ENCODE results near the gene ZNF69. TPM values are rescaled to one million over a fixed set of nuclear protein-coding genes. Genes with fewer than 3 reads are reported as not detected.
"Not testable (repeated sequence)": the region's sequence is repeated elsewhere in the genome, so short reads cannot be mapped to it uniquely, and the experiment has no call there.

The ZNF69 gene
- polyA plus RNA-seq, 2 donors, result 0.36 to 1.2 TPM

DNA sequence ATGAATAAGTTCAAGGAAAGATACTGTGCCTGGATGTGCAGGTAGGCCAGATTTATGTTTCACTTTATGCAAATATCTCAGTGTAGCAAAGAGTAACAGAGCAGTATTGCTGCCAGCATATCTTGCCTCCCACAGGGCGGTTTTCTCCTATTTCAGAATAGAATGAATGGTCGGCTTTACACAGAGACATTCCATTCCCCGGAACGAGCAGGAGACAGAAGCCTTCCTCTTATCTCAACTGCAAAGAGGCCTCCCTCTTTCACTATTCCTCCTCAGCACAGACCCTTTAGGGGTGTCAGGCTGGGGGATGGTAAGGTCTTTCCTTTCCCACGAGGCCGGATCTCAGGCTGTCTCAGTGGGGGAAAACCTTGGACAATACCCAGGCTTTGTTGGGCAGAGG, 2.3 kb downstream of the ZNF69 start:
- 79 to 85% methylated on average over 6 of the region's 6 CpGs for WGBS, 2 donors
- not testable (repeated sequence) for H3K9me3 ChIP-seq (ENCODE audit: control insufficient read depth in 2 of 2, insufficient read depth in 1 of 2, low read depth in 1 of 2, low read length in 1 of 2); H3K36me3 ChIP-seq (ENCODE audit: control insufficient read depth in 2 of 2, insufficient read depth in 2 of 2, low read length in 1 of 2); H3K27me3 ChIP-seq (ENCODE audit: control insufficient read depth in 1 of 2, insufficient read depth in 2 of 2, low read length in 2 of 2); H3K27ac ChIP-seq (ENCODE audit: low read depth in 2 of 2, low read length in 1 of 2); H3K4me1 ChIP-seq (ENCODE audit: control insufficient read depth in 2 of 2, insufficient read depth in 2 of 2, low read length in 1 of 2); H3K4me3 ChIP-seq (ENCODE audit: low read depth in 1 of 2, low read length in 2 of 2)

DNA sequence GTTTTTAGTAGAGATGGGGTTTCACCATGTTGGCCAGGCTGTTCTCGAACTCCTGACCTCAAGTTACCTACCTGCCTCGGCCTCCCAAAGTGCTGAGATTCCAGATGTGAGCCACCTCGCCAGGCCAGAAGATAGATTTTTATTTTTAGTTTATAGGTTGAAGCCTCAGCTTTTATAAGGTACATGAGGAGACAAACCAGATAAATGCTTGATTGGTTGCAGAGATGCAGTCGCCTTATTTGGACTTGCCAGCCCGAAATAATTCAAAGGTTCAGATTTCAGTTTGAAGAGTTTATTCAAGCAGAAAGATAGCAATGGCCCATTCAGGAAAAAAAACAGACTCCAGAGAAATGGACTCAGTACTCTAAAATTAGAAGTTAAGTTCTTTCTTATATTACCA, 3.1 kb downstream of the ZNF69 start:
- Histone ChIP-seq H3K27ac (ENCODE audit: low read depth in 2 of 2, low read length in 1 of 2) (no peak overlapping the region), H3K4me3 (ENCODE audit: low read depth in 1 of 2, low read length in 2 of 2) (no peak overlapping the region), H3K36me3 (ENCODE audit: control insufficient read depth in 2 of 2, insufficient read depth in 2 of 2, low read length in 1 of 2) (no peaks in the 10 kb centered on the region), H3K4me1 (ENCODE audit: control insufficient read depth in 2 of 2, insufficient read depth in 2 of 2, low read length in 1 of 2) (no peaks in the 10 kb centered on the region), H3K27me3 (ENCODE audit: control insufficient read depth in 1 of 2, insufficient read depth in 2 of 2, low read length in 2 of 2) (no peaks in the 10 kb centered on the region), H3K9me3 (ENCODE audit: control insufficient read depth in 2 of 2, insufficient read depth in 1 of 2, low read depth in 1 of 2, low read length in 1 of 2) (peaks cover 0 to 2% of the 10 kb centered on the region in 2 donors)
- 91 to 93% methylated on average over 5 of the region's 5 CpGs for WGBS, 2 donors

- H3K27me3 ChIP-seq (ENCODE audit: control insufficient read depth in 1 of 2, insufficient read depth in 2 of 2, low read length in 2 of 2), result no peaks in the 10 kb centered on the region
- no peaks in the 10 kb centered on the region for H3K4me1 ChIP-seq (ENCODE audit: control insufficient read depth in 2 of 2, insufficient read depth in 2 of 2, low read length in 1 of 2)
- no peaks in the 10 kb centered on the region for H3K36me3 ChIP-seq (ENCODE audit: control insufficient read depth in 2 of 2, insufficient read depth in 2 of 2, low read length in 1 of 2)
- no peak overlapping the region for H3K4me3 ChIP-seq (ENCODE audit: low read depth in 1 of 2, low read length in 2 of 2)
- H3K9me3 ChIP-seq (ENCODE audit: control insufficient read depth in 2 of 2, insufficient read depth in 1 of 2, low read depth in 1 of 2, low read length in 1 of 2), result peaks cover 0 to 3% of the 10 kb centered on the region in 2 donors
- WGBS, 2 donors, result 94 to 96% methylated on average over 6 of the region's 6 CpGs
- no peak overlapping the region for H3K27ac ChIP-seq (ENCODE audit: low read depth in 2 of 2, low read length in 1 of 2)
Measured at GRCh38 chr19:11894851-11895250, 7.3 kb downstream of the ZNF69 start.

DNA sequence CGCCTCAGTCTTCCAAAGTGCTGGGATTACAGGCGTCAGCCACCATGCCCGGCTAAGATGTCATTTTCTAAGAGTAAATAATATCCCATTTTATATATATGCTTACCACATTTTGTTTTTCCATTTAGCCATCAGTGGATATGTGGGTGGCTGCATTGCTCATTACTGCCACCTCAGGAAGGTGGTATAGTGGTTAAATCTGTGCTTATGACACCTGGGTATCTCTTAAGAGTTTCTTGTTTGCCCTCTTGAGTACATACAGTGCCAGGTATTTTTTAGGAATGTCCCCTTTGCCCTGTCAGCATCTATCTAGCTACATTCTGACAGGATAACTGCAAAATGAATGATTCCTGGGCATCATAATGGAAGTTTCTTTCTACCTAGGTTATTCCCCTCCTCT, 14.6 kb downstream of the ZNF69 start:
- Histone ChIP-seq H3K36me3 (ENCODE audit: control insufficient read depth in 2 of 2, insufficient read depth in 2 of 2, low read length in 1 of 2) (peaks cover 0 to 2% of the 10 kb centered on the region in 2 donors), H3K4me3 (ENCODE audit: low read depth in 1 of 2, low read length in 2 of 2) (no peak overlapping the region), H3K27ac (ENCODE audit: low read depth in 2 of 2, low read length in 1 of 2) (no peak overlapping the region), H3K27me3 (ENCODE audit: control insufficient read depth in 1 of 2, insufficient read depth in 2 of 2, low read length in 2 of 2) (no peaks in the 10 kb centered on the region), H3K4me1 (ENCODE audit: control insufficient read depth in 2 of 2, insufficient read depth in 2 of 2, low read length in 1 of 2) (no peaks in the 10 kb centered on the region), H3K9me3 (ENCODE audit: control insufficient read depth in 2 of 2, insufficient read depth in 1 of 2, low read depth in 1 of 2, low read length in 1 of 2) (peaks cover 10 to 22% of the 10 kb centered on the region in 2 donors)
- 96 to 97% methylated on average over 3 of the region's 3 CpGs for WGBS, 2 donors

- Histone ChIP-seq H3K36me3 (ENCODE audit: control insufficient read depth in 2 of 2, insufficient read depth in 2 of 2, low read length in 1 of 2) (peaks cover 0 to 2% of the 10 kb centered on the region in 2 donors), H3K9me3 (ENCODE audit: control insufficient read depth in 2 of 2, insufficient read depth in 1 of 2, low read depth in 1 of 2, low read length in 1 of 2) (peaks cover 10 to 19% of the 10 kb centered on the region in 2 donors), H3K4me1 (ENCODE audit: control insufficient read depth in 2 of 2, insufficient read depth in 2 of 2, low read length in 1 of 2) (no peaks in the 10 kb centered on the region), H3K27ac (ENCODE audit: low read depth in 2 of 2, low read length in 1 of 2) (no peak overlapping the region), H3K4me3 (ENCODE audit: low read depth in 1 of 2, low read length in 2 of 2) (no peak overlapping the region), H3K27me3 (ENCODE audit: control insufficient read depth in 1 of 2, insufficient read depth in 2 of 2, low read length in 2 of 2) (no peaks in the 10 kb centered on the region)
- WGBS, 2 donors, result 93 to 96% methylated on average over 3 of the region's 3 CpGs
Measured at GRCh38 chr19:11905928-11906327, 18.3 kb downstream of the ZNF69 start.

DNA sequence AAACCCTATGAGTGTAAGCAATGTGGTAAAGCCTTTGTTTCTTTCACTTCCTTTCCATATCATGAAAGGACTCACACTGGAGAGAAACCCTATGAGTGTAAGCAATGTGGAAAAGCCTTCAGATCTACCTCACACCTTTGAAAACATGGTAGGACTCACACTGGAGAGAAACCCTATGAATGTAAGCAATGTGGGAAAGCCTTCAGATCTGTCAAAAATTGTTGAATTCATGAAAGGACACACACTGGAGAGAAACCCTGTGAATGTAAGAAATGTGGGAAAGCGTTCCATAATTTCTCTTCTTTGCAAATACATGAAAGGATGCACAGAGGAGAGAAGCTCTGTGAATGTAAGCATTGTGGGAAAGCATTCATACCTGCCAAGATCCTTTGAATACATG, 24.4 kb downstream of the ZNF69 start:
- WGBS, 2 donors, result 89 to 100% methylated on average over 1 of the region's 1 CpG
- H3K27ac ChIP-seq (ENCODE audit: low read depth in 2 of 2, low read length in 1 of 2); H3K4me3 ChIP-seq (ENCODE audit: low read depth in 1 of 2, low read length in 2 of 2); H3K36me3 ChIP-seq (ENCODE audit: control insufficient read depth in 2 of 2, insufficient read depth in 2 of 2, low read length in 1 of 2); H3K4me1 ChIP-seq (ENCODE audit: control insufficient read depth in 2 of 2, insufficient read depth in 2 of 2, low read length in 1 of 2); H3K27me3 ChIP-seq (ENCODE audit: control insufficient read depth in 1 of 2, insufficient read depth in 2 of 2, low read length in 2 of 2); H3K9me3 ChIP-seq (ENCODE audit: control insufficient read depth in 2 of 2, insufficient read depth in 1 of 2, low read depth in 1 of 2, low read length in 1 of 2): not testable (repeated sequence)

DNA sequence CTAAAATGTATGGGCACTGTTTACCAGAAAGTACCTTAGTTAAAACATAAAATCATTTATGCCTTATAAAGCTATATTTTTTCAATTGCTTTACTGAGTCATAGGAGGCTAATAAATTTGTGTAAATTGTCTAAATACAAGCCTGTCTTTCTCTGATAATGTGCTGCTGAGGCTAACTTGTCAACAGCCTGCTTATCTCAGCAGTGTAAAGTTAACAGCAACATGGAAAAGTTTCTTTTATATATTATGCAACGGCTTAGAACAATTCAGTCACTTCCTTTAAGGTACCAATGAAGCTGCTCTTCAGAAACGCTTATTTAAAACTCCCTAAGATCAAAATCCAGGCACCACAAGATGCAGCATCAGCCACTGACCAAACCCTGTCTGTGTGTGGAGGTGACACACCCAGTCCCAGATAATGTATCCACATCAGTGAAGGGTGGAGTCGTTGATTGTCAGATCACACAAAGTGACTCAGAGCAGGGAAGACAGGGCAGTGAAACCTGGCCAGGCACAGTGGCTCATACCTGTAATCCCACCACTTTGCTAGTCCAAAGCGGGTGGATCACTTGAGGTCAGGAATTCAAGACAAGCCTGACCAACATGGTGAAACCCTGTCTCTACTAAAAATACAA, 27.0 kb downstream of the ZNF69 start:
- not testable (repeated sequence) for H3K27ac ChIP-seq (ENCODE audit: low read depth in 2 of 2, low read length in 1 of 2); H3K27me3 ChIP-seq (ENCODE audit: control insufficient read depth in 1 of 2, insufficient read depth in 2 of 2, low read length in 2 of 2)
- WGBS, 2 donors, result 82 to 87% methylated on average over 4 of the region's 4 CpGs

GRCh38 chr19:11921852-11922495, 34.4 kb downstream of the ZNF69 start:
- Histone ChIP-seq H3K4me1 (ENCODE audit: control insufficient read depth in 2 of 2, insufficient read depth in 2 of 2, low read length in 1 of 2) (no peaks in the 10 kb centered on the region), H3K4me3 (ENCODE audit: low read depth in 1 of 2, low read length in 2 of 2) (no peak overlapping the region), H3K36me3 (ENCODE audit: control insufficient read depth in 2 of 2, insufficient read depth in 2 of 2, low read length in 1 of 2) (no peaks in the 10 kb centered on the region), H3K27me3 (ENCODE audit: control insufficient read depth in 1 of 2, insufficient read depth in 2 of 2, low read length in 2 of 2) (no peaks in the 10 kb centered on the region), H3K9me3 (ENCODE audit: control insufficient read depth in 2 of 2, insufficient read depth in 1 of 2, low read depth in 1 of 2, low read length in 1 of 2) (no peaks in the 10 kb centered on the region), H3K27ac (ENCODE audit: low read depth in 2 of 2, low read length in 1 of 2) (no peak overlapping the region)
- 35 to 41% methylated on average over 6 of the region's 6 CpGs for WGBS, 2 donors

More for the DNA sequence above, 27.0 kb downstream of the ZNF69 start:
- not testable (repeated sequence) for H3K4me1 ChIP-seq (ENCODE audit: control insufficient read depth in 2 of 2, insufficient read depth in 2 of 2, low read length in 1 of 2); H3K4me3 ChIP-seq (ENCODE audit: low read depth in 1 of 2, low read length in 2 of 2); H3K36me3 ChIP-seq (ENCODE audit: control insufficient read depth in 2 of 2, insufficient read depth in 2 of 2, low read length in 1 of 2); H3K9me3 ChIP-seq (ENCODE audit: control insufficient read depth in 2 of 2, insufficient read depth in 1 of 2, low read depth in 1 of 2, low read length in 1 of 2)

- WGBS, 2 donors, result 0 to 1% methylated on average over 51 to 53 of the region's 53 CpGs
Measured at GRCh38 chr19:11924886-11925650, 37.5 kb downstream of the ZNF69 start, which contains the start of gene ZNF700. TSS of gene ZNF700 (plus strand) at chr19:11925107. CDS start at chr19:11925211, 104 bp downstream.

More at GRCh38 chr19:11924886-11925650, 37.5 kb downstream of the ZNF69 start, which contains the start of gene ZNF700:
- H3K36me3 ChIP-seq (ENCODE audit: control insufficient read depth in 2 of 2, insufficient read depth in 2 of 2, low read length in 1 of 2), result no peaks in the 10 kb centered on the region
- peak within 1 kb of the TSS; percentile 80 to 97 for H3K4me3 ChIP-seq (ENCODE audit: low read depth in 1 of 2, low read length in 2 of 2)
- H3K27ac ChIP-seq (ENCODE audit: low read depth in 2 of 2, low read length in 1 of 2), result peak within 1 kb of the TSS; percentile 95 to 99
- no peaks in the 10 kb centered on the region for H3K27me3 ChIP-seq (ENCODE audit: control insufficient read depth in 1 of 2, insufficient read depth in 2 of 2, low read length in 2 of 2)
- no peaks in the 10 kb centered on the region for H3K4me1 ChIP-seq (ENCODE audit: control insufficient read depth in 2 of 2, insufficient read depth in 2 of 2, low read length in 1 of 2)
- no peaks in the 10 kb centered on the region for H3K9me3 ChIP-seq (ENCODE audit: control insufficient read depth in 2 of 2, insufficient read depth in 1 of 2, low read depth in 1 of 2, low read length in 1 of 2)
